Tibial nerve (tissue), 4 donors: ENCODE measurements around the gene TNFRSF6B. TPM values are rescaled to one million over a fixed set of nuclear protein-coding genes. Genes with fewer than 3 reads are reported as not detected.

Experiments
- DNase-seq, 2 donors: peaks; one replicate each; pipeline ENCODE4 v3.0.0-alpha.2; 2019; ENCODE audit warnings: low spot score in 2 of 2
- H3K27ac ChIP-seq, 4 donors: fragments of 200-600 bp; sonication (generic) in 3 of 4; one replicate each; pipeline ENCODE4 v1.5.1; 2017 to 2019; ENCODE audit warnings: mild to moderate bottlenecking in 1 of 4
- H3K27me3 ChIP-seq, 2 donors: fragments of 200-600 bp; sonication (generic) in 1 of 2; one replicate each; pipeline versions ENCODE4 v1.5.1 to v1.6.0; 2017 to 2019
- H3K36me3 ChIP-seq, 3 donors: fragments of 200-600 bp; sonication (generic); one replicate each; pipeline ENCODE4 v1.5.1; 2018 to 2019
- H3K4me1 ChIP-seq, 4 donors: fragments of 200-600 bp; sonication (generic) in 3 of 4; one replicate each; pipeline ENCODE4 v1.5.1; 2017 to 2019
- H3K4me3 ChIP-seq, 4 donors: fragments of 200-600 bp; sonication (generic) in 3 of 4; one replicate each; pipeline ENCODE4 v1.5.1; 2017 to 2019; ENCODE audit warnings: mild to moderate bottlenecking in 1 of 4, moderate library complexity in 1 of 4
- H3K9me3 ChIP-seq, 4 donors: fragments of 200-600 bp; sonication (generic) in 3 of 4; one replicate each; pipeline ENCODE4 v1.5.1; 2017 to 2019
- EP300 ChIP-seq, 2 donors: sonication (generic); formaldehyde crosslinking; IDR thresholded peaks; one replicate each; pipeline ENCODE4 v1.6.1; 2017; ENCODE audit warnings: antibody characterized with exemption in 2 of 2, mild to moderate bottlenecking in 1 of 2
- POLR2A ChIP-seq, 2 donors: fragments of 450-650 bp; IDR thresholded peaks; one replicate each; pipeline ENCODE4 v1.6.1; 2017; ENCODE audit warnings: antibody characterized with exemption in 2 of 2, mild to moderate bottlenecking in 2 of 2, moderate library complexity in 2 of 2
- WGBS, 2 donors: methylation state at CpG; one replicate each; pipeline ENCODE4 v1.1.5; 2018; 5-methylcytosine and 5-hydroxymethylcytosine counted together
- total RNA-seq, 4 donors: library from RNA; depleted of rRNA; stranded (reverse); fragments of >200 nt; gene quantifications; one replicate each; pipeline ENCODE4 v1.1.0, GENCODE V29; 2016
- TF ChIP-seq, protein P1 (sequence below), 5 experiments: fragments of 200-600 bp in 3 of 5; fragments of 450-650 bp in 2 of 5; sonication (generic) in 3 of 5; IDR thresholded peaks; one replicate each; pipeline ENCODE4 v1.5.1; 2016 to 2019; ENCODE audit warnings: antibody characterized with exemption in 5 of 5, mild to moderate bottlenecking in 3 of 5, moderate library complexity in 2 of 5

TNFRSF6B gene
- total RNA-seq, 4 donors from 2014 or later, result 8.0 to 61.2 (median 35.9) TPM

DNA sequence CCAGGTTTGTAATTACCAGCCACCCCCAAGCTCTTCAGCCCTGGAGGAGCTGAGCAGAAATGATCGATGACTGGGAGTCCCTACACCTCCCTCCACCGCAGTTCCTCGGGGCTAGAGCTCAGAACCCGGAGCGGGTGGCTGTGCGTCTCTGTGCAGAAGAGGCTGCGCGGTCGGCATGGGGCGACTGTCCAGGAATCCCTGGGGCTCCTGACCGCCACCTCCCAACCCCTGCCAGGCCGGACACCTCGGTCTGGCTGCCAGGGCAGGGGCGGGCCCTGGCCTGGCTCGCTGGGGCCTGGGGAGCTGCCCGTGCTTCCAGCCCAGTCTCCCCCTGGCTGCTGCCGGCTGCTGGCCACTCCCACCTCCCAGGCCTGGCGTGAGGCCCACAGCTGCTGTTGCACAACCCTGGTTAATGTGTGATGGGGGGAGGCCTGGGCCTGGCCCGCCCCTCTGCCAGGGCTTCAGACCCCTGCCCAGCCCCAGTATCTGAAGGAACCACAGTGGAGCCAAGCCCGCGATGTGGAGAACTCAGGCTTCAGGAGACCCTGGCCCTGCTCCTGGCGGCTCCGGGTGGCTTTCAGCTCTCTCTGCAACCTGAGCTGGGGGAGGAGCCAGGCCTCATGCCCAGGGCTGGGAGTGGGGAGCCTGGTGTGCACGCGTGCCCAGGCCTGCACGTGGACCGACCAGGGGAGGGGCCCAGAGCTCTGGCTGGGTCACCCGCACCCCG is 44.3 kb downstream of the TNFRSF6B start:
- H3K4me1 ChIP-seq, result peaks cover 0 to 75% (median 32%) of the 10 kb centered on the region in 4 donors
- peak; percentile 76 to 88 for TF ChIP-seq EP300 (IDR thresholded peaks at IDR 0.05)
- TF ChIP-seq, protein P1, sequence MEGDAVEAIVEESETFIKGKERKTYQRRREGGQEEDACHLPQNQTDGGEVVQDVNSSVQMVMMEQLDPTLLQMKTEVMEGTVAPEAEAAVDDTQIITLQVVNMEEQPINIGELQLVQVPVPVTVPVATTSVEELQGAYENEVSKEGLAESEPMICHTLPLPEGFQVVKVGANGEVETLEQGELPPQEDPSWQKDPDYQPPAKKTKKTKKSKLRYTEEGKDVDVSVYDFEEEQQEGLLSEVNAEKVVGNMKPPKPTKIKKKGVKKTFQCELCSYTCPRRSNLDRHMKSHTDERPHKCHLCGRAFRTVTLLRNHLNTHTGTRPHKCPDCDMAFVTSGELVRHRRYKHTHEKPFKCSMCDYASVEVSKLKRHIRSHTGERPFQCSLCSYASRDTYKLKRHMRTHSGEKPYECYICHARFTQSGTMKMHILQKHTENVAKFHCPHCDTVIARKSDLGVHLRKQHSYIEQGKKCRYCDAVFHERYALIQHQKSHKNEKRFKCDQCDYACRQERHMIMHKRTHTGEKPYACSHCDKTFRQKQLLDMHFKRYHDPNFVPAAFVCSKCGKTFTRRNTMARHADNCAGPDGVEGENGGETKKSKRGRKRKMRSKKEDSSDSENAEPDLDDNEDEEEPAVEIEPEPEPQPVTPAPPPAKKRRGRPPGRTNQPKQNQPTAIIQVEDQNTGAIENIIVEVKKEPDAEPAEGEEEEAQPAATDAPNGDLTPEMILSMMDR (IDR thresholded peaks at IDR 0.05), result peak in 2 of 5 experiments; percentile 35 to 39
- TF ChIP-seq POLR2A (IDR thresholded peaks at IDR 0.05), result peak; percentile 30 to 72
- no peaks in the 10 kb centered on the region for H3K9me3 ChIP-seq
- no peaks in the 10 kb centered on the region for H3K27me3 ChIP-seq
- peak; percentile 94 to 97 for DNase-seq
- H3K36me3 ChIP-seq, result peaks cover 0 to 48% (median 4%) of the 10 kb centered on the region in 3 donors
- H3K4me3 ChIP-seq, result peak overlapping the region; percentile 60 to 92 (median 70)
- H3K27ac ChIP-seq, result peak overlapping the region; percentile 94 to 99 (median 96)
- WGBS, 2 donors, result 0 to 1% methylated on average over 15 to 19 of the region's 29 CpGs

DNA sequence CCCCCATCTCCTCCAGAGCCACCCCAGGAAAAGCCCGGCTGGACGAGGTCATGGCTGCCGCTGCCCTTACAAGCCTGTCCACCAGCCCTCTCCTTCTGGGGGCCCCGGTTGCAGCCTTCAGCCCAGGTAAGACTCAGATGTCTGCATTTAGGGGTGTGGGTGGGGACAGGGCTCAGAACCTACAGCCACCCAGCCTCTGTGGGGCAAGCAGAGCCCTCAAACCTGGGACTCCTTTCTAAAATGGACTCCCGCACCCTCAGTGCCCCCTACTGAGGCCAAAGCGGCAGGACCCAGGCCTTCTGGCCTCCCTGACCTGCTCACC is 44.9 kb downstream of the TNFRSF6B start:
- WGBS, 2 donors, result 24 to 26% methylated on average over 6 of the region's 6 CpGs
- H3K36me3 ChIP-seq, result peaks cover 0 to 48% (median 4%) of the 10 kb centered on the region in 3 donors
- H3K4me3 ChIP-seq, result peak overlapping the region; percentile 60 to 92 (median 70)
- H3K4me1 ChIP-seq, result peaks cover 0 to 71% (median 30%) of the 10 kb centered on the region in 4 donors
- no peaks in the 10 kb centered on the region for H3K9me3 ChIP-seq
- no peak for DNase-seq
- H3K27ac ChIP-seq, result peak overlapping the region; percentile 94 to 99 (median 96)
- H3K27me3 ChIP-seq, result no peaks in the 10 kb centered on the region
- TF ChIP-seq EP300 (IDR thresholded peaks at IDR 0.05) (no peak), POLR2A (IDR thresholded peaks at IDR 0.05) (no peak)
- TF ChIP-seq, protein P1 (IDR thresholded peaks at IDR 0.05), result no peak

DNA sequence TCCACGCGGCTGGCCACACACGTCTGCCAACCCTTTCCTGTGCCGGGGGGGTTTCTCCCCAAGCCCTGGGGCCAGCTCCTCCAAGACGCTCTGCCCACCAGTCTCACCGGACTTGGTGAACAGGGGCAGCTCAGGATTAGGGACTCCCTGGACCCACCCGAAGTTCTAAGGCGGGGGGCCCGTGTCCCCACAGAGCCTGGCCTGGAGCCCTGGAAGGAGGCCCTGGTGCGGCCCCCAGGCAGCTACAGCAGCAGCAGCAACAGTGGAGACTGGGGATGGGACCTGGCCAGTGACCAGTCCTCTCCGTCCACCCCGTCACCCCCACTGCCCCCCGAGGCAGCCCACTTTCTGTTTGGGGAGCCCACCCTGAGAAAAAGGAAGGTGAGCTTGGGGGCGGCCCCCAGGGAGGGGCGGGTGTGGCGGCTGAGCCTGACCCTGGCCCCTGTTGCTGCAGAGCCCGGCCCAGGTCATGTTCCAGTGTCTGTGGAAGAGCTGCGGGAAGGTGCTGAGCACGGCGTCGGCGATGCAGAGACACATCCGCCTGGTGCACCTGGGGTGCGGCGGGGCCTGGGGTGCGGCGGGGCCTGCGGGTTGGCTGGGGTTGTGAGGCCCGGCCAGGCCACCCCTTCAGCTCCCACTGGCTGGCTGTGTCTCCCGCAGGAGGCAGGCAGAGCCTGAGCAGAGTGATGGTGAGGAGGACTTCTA is 45.4 kb downstream of the TNFRSF6B start:
- WGBS, 2 donors, result 62 to 69% methylated on average over 19 to 21 of the region's 30 CpGs
- H3K36me3 ChIP-seq, result peaks cover 0 to 48% (median 4%) of the 10 kb centered on the region in 3 donors
- no peaks in the 10 kb centered on the region for H3K9me3 ChIP-seq
- TF ChIP-seq POLR2A (IDR thresholded peaks at IDR 0.05) (no peak), EP300 (IDR thresholded peaks at IDR 0.05) (no peak)
- TF ChIP-seq, protein P1 (IDR thresholded peaks at IDR 0.05), result no peak
- H3K4me1 ChIP-seq, result peaks cover 0 to 66% (median 29%) of the 10 kb centered on the region in 4 donors
- peak overlapping the region in 1 of 4 donors; percentile 92 for H3K4me3 ChIP-seq
- no peaks in the 10 kb centered on the region for H3K27me3 ChIP-seq
- DNase-seq, result no peak
- H3K27ac ChIP-seq, result peak overlapping the region; percentile 94 to 99 (median 96)

DNA sequence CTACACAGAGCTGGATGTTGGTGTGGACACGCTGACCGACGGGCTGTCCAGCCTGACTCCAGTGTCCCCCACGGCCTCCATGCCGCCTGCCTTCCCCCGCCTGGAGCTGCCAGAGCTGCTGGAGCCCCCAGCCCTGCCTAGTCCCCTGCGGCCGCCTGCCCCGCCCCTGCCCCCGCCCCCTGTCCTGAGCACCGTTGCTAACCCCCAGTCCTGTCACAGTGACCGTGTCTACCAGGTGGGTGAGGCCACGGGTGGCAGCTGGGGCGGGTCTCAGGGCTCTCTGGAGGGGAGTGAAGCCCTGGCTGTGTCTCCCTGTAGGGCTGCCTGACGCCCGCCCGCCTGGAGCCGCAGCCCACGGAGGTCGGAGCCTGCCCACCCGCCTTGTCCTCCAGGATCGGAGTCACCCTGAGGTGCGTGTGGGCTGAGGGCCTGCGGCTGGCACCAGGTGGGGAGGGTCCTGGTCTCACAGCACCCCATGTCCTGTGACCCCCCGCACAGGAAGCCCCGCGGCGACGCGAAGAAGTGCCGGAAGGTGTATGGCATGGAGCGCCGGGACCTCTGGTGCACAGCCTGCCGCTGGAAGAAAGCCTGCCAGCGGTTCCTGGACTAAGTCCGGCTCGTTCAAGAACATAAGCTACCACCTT is 46.1 kb downstream of the TNFRSF6B start:
- peak overlapping the region in 1 of 4 donors; percentile 99 for H3K27ac ChIP-seq
- no peak for DNase-seq
- no peak for TF ChIP-seq POLR2A (IDR thresholded peaks at IDR 0.05)
- TF ChIP-seq EP300 (IDR thresholded peaks at IDR 0.05), result no peak
- TF ChIP-seq, protein P1 (IDR thresholded peaks at IDR 0.05), result no peak
- H3K4me3 ChIP-seq, result no peak overlapping the region
- peaks cover 0 to 48% (median 4%) of the 10 kb centered on the region in 3 donors for H3K36me3 ChIP-seq
- H3K4me1 ChIP-seq, result peaks cover 0 to 59% (median 27%) of the 10 kb centered on the region in 4 donors
- no peaks in the 10 kb centered on the region for H3K27me3 ChIP-seq
- 86 to 88% methylated on average over 20 to 29 of the region's 37 CpGs for WGBS, 2 donors
- H3K9me3 ChIP-seq, result no peaks in the 10 kb centered on the region
